ENCODE results near the gene NDFIP2.
"Not testable (repeated sequence)": the region's sequence is repeated elsewhere in the genome, so short reads cannot be mapped to it uniquely, and the experiment has no call there.

The NDFIP2 gene

DNA sequence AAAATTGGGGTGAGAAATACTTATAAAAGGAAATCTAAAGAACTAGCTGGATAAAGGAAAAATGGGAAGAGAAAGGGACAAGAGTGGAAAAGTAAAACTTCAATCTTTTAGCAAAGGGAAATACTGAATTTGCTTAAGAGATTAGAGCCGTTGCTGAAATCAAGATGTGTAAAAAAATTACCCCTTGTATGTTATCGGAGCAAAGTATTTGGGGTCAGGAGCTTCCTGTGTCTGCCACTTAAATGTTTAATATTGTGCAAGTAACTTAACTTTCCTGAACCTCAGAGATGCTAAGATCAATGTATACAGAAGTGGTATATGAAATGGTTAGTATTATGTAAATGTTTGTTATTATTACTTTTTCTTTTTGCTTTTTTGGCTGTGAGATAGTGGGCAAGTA, 51.6 kb downstream of the NDFIP2 start:
- no peak for DNase-seq (ENCODE audit: low read depth, low spot score)

DNA sequence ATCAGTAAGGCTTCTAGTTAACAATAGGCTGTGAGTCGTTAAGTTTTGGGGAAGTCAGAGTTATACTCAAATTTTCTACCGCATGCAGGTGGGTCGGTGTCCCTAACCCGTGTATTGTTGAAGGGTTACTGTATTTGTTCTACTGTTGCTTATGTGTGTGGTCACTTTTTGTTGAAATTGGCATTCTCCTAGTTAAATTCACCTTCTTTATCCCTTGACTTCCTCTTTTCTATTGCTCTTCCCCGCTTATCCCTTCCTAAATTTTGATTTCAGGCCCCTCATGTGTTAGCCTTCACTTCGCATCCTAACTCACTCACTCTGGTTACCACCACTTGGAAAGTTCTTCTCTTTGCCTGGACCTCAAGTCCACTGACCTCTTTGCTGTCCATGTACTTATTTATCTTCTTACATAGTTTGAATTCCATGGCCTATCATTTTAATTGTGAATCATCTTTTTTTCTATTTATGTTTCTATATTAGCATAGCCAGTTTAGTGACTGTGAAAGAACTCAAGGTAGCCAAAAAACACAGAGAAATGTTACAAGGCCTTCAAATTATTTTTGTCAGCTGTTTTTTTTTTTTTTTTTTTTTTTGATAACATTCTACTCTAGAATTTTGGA, 52.9 kb downstream of the NDFIP2 start:
- DNase-seq (ENCODE audit: low read depth, low spot score) = no peak

GRCh38 chr13:79534596-79534995, 53.6 kb downstream of the NDFIP2 start:
- DNase-seq (ENCODE audit: low read depth, low spot score) = no peak

- DNase-seq (ENCODE audit: low read depth, low spot score) = no peak
These were observed 57.8 kb downstream of the NDFIP2 start for GRCh38 chr13:79538757-79539156.

DNA sequence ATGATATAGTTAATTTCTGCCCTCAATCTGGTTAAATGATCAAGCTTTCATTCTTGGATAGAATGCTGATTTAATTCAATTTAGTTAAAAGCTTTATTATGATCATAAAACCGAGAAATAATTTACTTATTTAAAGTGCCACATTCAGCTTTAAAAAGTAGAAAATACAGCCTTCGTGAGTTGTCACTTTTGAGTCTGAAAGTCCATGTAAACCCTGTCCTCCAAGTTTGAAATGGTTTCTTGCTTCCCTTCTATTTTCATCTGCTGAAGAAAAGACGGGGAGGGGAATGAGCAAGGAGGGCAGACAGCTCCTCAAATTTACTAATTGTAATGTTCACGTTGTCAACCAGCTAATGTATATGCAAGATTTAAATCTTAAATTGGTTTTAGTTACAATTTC, 59.5 kb downstream of the NDFIP2 start:
- DNase-seq (ENCODE audit: low read depth, low spot score) = no peak

GRCh38 chr13:79541426-79542049, 60.6 kb downstream of the NDFIP2 start:
- DNase-seq (ENCODE audit: low read depth, low spot score) = peak; percentile 76

DNA sequence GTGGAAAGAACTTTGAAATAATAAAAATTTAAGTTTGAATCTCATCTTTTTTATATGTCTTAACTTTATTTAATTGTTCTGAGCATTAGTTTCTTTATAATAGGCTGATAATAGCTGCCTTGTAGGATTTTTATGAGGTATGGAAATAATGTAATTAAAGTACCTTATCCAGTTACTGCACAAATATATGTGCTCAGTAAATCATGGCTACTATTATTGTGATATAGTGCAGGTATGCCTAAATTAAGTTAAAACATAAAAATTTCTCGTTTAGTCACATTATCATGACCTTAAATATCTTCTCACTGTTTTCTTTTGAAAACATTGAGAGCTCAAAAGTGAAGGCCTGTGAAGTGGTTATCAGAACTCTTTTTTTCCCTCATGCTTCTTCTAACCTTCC, 62.9 kb downstream of the NDFIP2 start:
- no peak for DNase-seq (ENCODE audit: low read depth, low spot score)

DNA sequence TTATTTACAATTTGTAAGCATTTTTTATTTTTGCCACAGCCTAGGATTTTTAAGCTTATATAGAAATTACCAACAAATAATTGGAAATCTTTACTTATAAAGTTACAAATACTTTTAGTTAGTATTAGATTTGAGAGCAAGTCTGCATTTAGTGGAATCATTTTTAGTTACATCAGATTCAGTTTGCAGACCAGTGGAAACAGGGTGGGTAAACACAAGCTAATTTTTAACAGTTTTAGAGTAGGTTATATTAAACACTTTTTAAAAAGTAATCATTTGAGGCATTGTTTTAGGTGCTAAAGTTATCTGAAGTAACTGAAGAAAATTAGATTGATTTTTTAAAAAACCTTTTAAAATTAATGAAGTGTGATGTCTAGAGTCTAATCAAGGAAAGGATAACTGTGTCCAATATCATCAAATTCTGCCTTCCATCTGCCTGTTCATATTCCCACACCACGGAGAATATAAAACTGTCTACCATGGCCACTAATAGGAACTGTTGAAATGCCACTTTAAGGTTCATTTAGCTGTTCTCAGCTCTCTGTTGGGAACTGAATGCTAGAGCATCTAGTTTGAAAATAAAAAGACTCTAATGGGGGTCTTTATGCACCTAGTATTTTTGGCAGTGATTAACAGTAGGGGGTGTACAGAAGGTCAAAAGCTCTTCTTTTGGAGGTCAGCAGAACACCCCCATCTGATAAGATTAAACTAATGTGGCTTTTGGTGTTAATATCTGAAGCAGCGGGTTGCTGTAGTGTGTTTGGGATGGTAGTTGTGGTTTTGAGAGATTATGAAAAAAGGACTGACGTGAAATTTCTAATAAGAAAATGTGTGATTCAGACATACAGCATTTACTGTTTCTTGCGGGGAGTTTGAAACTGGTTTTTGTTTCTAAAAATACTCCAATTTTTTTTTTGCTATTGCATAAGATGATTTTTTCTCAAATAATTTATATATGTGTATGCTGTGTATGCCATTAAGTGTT, 66.5 kb downstream of the NDFIP2 start:
- DNase-seq (ENCODE audit: low read depth, low spot score) = no peak

- peak; percentile 26 for DNase-seq (ENCODE audit: low read depth, low spot score)
These were observed 67.9 kb downstream of the NDFIP2 start for GRCh38 chr13:79548902-79549301.

- peak; percentile 51 for DNase-seq (ENCODE audit: low read depth, low spot score)
These were observed 68.6 kb downstream of the NDFIP2 start for GRCh38 chr13:79549355-79550106.

- no peak for DNase-seq (ENCODE audit: low read depth, low spot score)
These were observed 76.7 kb downstream of the NDFIP2 start for GRCh38 chr13:79557666-79558065.

GRCh38 chr13:79560954-79561353, 80.0 kb downstream of the NDFIP2 start:
- no peak for DNase-seq (ENCODE audit: low read depth, low spot score)

- DNase-seq (ENCODE audit: low read depth, low spot score) = no peak
These were observed 81.6 kb downstream of the NDFIP2 start for GRCh38 chr13:79562557-79562956.

GRCh38 chr13:79566118-79566517, 85.2 kb downstream of the NDFIP2 start:
- no peak for DNase-seq (ENCODE audit: low read depth, low spot score)

DNA sequence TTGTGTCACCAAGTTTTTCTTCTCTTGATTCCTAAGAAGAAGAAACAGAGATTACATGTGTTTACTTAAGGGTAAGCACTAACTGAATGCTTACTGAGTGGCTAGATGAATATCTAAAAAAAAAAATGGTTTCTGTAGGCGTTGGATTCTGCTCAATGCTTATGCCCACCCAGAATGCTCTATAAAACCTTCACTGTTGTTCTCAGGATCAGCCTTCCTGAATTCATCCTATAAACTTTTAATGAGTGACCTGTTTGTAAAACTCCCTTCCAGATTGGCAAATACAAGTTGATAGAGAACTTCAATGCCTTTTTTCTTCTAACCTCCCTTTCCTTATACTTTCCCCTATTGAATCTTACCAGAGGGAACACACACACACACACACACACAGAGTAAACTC, 90.2 kb downstream of the NDFIP2 start:
- DNase-seq (ENCODE audit: low read depth, low spot score) = no peak

DNA sequence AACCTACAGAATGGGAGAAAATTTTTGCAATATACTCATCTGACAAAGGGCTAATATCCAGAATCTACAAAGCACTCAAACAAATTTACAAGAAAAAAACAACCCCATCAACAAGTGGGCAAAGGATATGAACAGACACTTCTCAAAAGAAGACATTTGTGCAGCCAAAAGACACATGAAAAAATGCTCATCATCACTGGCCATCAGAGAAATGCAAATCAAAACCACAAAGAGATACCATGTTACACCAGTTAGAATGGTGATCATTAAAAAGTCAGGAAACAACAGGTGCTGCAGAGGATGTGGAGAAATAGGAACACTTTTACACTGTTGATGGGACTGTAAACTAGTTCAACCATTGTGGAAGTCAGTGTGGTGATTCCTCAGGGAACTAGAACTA, 92.9 kb downstream of the NDFIP2 start:
- DNase-seq (ENCODE audit: low read depth, low spot score) = not testable (repeated sequence)

GRCh38 chr13:79581870-79582315, 100.9 kb downstream of the NDFIP2 start:
- peak; percentile 38 for DNase-seq (ENCODE audit: low read depth, low spot score)

- no peak for DNase-seq (ENCODE audit: low read depth, low spot score)
These were observed 101.9 kb downstream of the NDFIP2 start for GRCh38 chr13:79582896-79583295.

GRCh38 chr13:79585033-79585432, 104.1 kb downstream of the NDFIP2 start:
- DNase-seq (ENCODE audit: low read depth, low spot score) = no peak

DNA sequence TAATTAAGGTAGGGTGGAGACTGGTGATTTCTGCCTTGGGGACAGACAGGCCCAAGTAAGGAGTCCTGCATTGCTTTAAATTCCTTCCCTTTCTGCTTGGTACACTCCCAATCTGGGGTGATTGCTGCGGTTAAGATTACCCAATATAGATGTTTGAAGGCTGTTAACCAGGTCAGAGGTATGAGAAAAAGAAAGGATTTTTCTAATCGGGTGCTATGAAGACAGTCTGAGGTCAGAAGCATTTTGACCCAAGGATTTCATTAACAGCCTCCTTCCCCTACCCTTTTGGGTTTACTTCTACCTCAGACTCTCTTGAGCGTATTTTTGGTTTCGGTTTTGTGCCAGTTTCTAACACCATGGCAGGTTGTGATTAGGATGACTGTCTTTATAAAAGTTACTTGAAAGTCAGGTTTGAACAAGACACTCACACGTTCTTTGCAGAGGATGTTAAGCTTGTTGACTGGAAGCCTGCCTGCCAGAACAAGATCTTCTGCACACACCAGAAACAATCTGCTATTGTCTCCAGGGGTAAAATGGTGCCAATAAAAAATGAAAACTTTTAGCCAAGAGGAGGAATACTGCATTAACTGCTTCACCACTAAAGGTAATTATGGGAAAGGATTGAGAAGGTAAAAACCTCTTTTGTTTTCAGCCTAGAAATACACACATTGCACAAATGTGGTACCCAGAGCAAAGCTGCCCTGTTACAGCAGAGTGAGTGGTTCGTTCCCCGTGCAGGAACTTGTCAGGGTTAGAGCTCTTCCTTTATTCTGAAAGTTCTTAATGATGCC, 108.8 kb downstream of the NDFIP2 start:
- DNase-seq (ENCODE audit: low read depth, low spot score) = no peak

- no peak for DNase-seq (ENCODE audit: low read depth, low spot score)
These were observed 109.4 kb downstream of the NDFIP2 start for GRCh38 chr13:79590394-79590676.
